GM19025 (cell line): Measurements from ENCODE around the gene TMEM59.
"Not testable (repeated sequence)": the region's sequence is repeated elsewhere in the genome, so short reads cannot be mapped to it uniquely, and the experiment has no call there.

ENCODE experiments used
- ATAC-seq: cut with Tn5 transposase; IDR thresholded peaks from one replicate; pipeline ENCODE4 v1.9.1; 2021; ENCODE audit warnings: mild to moderate bottlenecking, low read depth, moderate library complexity; ENCODE audit not compliant: unreplicated experiment

TMEM59 gene

GRCh38 chr1:54052934-54053744, at the start of gene TMEM59, which contains the start of gene TCEANC2:
TSS of gene TMEM59 (minus strand) at chr1:54053204. CDS start at chr1:54053188, 16 bp downstream.
TSS of gene TCEANC2 (plus strand) at chr1:54053608. CDS start at chr1:54054423, 815 bp downstream.
- ATAC-seq, result peak; percentile 93

DNA sequence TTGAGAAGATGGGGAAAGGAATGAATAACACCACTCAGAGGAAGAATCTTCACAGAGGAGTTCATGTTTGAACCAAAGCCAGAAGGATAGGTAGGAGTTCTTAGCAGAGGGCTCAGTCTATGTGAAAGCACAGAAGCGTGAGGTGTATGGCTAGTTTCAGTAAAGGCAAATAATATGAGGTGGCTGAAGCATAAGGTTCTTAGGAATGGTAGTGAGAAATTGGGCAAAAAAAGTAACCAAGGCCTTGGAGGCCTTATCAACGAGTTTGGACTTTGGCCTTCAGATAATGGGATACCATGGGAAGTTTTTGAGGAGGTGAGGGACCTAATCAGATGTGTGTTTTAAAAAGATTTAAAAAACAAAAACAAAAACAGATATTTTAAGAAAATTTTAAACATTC, 47.5 kb upstream of the TMEM59 start:
- no peak for ATAC-seq

- no peak for ATAC-seq
Measured at GRCh38 chr1:54099061-54099610, 46.1 kb upstream of the TMEM59 start.

DNA sequence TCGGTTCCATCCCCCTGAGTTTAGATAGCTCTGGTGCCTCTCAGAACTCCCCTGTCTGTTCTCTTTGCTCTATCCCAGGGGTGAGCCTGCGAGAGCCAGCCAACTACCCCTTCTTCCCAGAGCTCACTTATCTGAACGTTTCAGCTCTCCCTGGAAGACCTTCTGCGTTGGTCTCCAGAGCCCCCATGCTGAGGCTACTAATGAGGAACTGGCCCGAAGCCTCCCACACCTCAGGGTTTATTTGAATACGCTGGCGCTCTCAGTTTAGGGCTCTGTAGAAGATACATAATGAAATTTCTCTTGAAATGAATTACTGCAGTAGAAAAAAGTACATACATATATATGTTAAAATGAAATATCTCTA, 43.9 kb upstream of the TMEM59 start:
- ATAC-seq, result no peak

- ATAC-seq, result no peak
Measured at GRCh38 chr1:54096227-54096876, 43.3 kb upstream of the TMEM59 start.

DNA sequence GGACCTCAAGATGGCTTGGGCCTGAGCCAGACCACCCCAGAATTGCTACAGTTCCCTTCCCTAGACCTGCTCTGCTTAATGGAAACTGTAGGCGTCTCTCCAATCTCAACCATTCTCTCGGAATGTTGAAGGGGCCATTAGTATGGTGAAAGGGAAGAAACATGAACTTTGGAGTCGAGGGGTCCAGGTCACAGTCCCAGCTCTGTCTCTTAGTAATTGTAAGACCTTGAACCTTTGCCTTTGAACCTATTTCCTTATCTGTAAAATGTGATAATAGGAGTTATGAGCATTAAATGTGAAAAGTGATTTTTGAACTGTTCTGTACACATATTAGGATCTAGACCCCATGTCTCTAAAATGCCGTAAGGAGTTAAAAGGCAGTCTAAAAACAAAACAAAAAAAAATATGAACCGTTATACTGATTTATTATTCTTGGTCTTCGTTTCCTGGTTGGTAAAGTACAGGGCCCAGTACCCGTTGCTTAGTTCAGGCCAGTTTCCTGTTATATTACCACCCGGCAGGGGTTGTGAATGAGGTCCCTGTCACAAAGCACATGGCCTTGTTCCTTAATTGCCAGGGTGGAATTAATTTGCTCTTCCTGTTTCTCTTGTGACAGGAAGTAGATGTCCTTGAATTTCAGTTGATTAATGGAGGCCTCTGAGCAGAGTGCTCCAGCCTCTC, 42.7 kb upstream of the TMEM59 start:
- no peak for ATAC-seq

DNA sequence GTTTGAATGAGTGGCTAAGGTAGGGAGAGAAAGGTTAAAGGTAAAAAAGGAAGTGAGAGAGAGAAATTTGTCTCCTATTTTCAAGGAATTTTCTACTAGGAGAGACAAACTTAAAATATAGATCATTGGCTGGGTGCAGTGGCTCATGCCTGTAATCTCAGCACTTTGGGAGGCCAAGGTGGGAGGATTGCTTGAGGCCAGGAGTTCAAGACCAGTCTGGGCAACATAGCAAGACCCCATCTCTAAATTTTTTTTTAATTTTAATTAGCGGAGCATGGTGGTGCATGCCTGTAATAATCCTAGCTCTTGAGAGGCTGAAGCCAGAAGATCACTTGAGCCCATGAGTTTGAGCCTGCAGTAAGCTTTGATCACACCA, 41.7 kb upstream of the TMEM59 start:
- not testable (repeated sequence) for ATAC-seq

DNA sequence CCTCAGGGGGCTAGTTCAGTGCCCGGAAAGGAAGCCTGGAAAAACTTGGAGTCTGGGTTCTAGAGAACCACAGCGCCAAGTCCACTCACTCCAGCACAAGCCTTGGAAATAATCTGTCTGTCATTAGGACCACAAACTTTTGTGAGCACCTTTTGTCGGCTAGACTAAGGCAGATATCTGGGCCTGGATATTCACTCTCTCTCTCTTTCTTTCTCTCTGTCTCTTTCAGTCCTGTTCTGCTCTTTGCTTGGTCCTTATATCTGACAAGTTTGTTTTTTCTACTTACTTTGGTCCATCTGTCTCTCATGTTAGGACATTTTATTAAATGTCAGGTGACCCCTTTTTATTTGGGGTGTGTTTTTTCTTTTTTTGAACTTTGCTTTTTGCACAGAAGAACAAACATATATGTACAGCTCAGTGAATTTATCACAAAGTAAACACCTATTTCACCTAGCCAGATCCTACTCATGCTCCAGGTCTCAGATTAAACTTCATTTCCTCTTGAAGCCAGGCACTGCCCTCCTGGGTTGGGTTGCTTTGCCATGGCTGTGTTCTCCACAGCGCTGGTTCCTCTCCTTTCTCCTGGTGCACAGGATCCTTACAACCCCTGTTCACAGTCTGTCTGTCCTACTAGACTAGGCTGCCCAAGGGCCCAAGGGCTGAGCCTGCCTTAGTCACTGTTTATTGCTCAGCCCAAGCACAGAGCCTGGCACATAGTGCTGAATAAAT, 41.2 kb upstream of the TMEM59 start:
- no peak for ATAC-seq

DNA sequence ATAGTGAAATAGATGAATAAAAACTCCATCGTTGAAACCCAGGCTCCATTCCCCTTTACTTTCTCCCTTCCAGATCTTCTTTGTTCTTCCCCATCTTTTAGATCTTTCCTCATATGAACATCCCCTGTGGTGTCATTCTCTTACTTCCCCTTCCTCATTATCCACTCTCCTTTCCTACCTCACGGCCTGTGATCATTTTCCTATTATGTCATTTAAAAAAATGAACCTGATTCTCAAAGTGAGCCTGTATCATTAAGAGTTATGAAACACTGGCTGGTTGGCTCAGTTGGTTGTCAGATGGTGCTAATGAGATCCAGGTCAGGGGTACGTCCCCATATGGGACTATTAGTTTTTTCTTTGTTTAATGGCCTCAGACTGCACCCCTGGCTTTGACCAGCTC, 38.7 kb upstream of the TMEM59 start:
- no peak for ATAC-seq

DNA sequence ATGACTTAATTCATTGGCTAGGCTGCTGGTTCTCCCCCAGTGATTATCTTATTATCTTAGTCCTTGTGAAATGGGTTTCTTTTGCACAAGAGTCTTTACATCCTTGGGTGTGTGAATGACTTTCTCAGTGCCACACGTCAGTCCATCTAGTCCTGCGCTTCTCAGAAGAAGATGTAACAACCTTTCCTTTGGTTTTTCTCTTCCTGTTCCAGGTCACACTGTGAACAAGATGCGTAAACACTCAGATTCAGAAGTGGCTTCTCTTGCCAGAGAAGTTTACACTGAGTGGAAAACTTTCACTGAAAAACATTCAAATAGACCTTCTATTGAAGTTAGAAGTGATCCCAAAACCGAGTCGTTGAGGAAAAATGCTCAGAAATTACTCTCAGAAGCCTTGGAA, 35.4 kb upstream of the TMEM59 start:
- ATAC-seq, result no peak

DNA sequence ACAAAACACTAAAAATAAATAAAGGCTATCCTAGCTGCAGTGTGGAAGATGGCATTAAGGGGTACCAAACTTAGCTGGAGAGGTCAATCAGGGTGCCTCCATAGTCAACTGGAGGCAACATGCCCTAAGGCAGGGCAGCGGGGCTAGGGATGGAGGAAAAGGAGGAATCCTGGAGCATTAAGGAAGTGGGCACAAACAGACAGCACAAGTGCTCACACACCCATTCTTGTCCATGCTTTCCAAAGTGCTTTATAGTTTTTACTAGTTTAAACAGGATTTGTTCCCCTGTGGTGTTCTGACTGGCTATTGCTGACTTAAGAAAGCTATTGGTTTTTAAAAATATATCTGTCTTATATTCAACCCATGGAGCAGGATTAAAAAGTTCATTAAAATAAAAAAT, 33.8 kb upstream of the TMEM59 start:
- no peak for ATAC-seq

DNA sequence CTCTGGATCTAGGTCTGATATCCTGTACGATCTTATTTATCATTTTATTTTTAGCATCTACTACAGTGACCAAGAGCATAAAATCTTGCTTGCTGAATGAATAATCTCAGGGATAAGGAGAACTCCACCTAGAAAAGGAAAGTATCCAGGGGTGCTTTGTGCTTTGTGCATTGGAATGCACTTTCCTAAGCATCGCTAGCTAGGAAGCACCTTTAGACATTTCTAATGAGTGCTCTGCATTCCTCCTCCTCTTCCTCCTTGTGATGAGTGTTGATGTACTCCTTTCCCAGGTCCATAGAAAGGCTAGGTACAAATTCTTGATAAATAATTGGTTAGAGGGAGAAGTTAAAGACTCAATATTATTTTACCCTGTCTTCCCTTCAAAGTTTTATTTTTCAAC, 31.8 kb upstream of the TMEM59 start:
- no peak for ATAC-seq

- no peak for ATAC-seq
Measured at GRCh38 chr1:54081306-54082270, 28.6 kb upstream of the TMEM59 start.

DNA sequence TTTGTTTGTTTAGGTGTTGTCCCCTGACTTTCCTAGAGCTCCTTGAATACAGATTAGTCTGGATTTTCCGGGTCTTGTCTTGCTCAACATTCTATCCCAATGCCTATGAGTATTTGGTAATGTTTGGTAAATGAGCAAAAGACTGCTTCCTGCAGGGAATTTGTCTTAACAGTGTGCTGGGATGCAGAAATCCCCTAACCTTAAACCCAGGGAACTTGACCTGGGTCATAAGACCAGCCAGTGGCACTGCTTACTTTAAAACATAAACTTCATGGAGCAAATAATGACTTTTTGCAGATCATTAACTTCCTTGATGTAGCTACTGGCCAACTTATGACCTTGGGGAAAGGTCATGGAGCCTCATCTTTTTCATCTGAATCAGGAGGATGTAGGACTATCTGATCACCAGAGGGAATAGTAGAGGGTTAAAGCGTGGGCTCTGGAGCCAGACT, 27.6 kb upstream of the TMEM59 start:
- ATAC-seq, result no peak

DNA sequence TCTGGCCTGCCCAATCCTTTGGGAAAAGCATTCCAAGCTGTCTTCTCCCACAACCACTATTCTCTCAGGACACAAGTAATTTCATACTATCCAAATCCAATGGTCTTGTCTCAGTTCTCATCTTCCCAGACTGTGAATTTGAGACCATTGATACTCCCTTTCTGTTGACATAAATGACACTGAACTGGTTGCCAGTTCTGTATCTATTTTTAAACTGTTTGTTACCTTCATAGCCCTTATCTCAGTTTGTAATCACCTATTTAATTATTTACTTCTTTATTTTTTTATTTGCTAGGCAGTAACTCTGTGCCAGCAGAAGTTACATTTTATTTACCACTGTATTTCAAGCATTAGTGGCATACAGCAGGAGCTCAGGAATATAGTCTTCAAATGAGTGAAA, 24.4 kb upstream of the TMEM59 start:
- ATAC-seq, result no peak

GRCh38 chr1:54070171-54070837, 17.3 kb upstream of the TMEM59 start:
- no peak for ATAC-seq

GRCh38 chr1:54069791-54070170, 16.8 kb upstream of the TMEM59 start:
- ATAC-seq, result no peak

DNA sequence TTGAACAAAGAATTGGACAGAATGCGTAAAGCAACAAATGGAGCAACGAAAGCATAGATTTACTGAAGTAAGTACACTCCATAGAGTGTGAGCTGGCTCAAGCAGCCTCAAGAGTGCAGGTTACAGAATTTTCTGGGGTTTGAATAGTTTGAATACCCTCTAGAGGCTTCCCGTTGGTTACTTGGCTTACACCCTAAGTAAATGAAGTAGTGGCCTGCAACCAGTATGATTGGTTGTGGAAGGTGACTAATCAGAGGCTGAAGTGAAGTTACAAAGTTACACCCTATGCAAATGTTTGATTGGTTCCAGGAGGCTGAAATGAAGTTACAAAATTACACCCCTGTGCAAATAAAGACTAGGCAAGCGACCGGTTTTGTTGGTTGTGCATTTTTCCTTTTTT, 11.3 kb upstream of the TMEM59 start:
- no peak for ATAC-seq

DNA sequence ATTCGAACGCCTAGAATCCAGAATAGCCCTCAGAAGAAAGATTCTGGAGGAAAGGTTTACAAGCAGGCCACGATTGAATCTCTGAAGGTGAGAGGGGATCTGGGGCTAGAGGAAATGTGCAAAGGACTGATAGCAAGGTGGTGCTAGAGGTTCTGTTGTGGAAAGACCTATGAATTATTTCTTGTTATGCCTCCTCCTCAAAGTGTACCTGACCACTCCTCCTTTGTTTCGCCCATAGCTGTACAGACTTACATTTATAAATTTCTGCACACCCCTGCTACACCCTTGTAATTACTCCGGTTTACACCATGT, 1.4 kb upstream of the TMEM59 start:
- no peak for ATAC-seq
